PFSK-1 (cell line): ENCODE measurements around the gene GRHPR.

Experiments
- SIN3A ChIP-seq: IDR thresholded peaks from 2 replicates; pipeline ENCODE4 v1.6.1; 2012; ENCODE audit warnings: mild to moderate bottlenecking, low read length, moderate library complexity, borderline replicate concordance; ENCODE audit not compliant: insufficient read depth
- TF ChIP-seq, protein P1 (sequence below), 2 experiments: IDR thresholded peaks; 2 replicates each; pipeline versions ENCODE4 v1.6.1 to v1.8.0; 2011 to 2012; ENCODE audit warnings: low read depth in 2 of 2, low read length in 2 of 2, control low read depth in 1 of 2, inconsistent platforms in 1 of 2, mild to moderate bottlenecking in 1 of 2, moderate library complexity in 1 of 2; ENCODE audit not compliant: insufficient read depth in 1 of 2

DNA sequence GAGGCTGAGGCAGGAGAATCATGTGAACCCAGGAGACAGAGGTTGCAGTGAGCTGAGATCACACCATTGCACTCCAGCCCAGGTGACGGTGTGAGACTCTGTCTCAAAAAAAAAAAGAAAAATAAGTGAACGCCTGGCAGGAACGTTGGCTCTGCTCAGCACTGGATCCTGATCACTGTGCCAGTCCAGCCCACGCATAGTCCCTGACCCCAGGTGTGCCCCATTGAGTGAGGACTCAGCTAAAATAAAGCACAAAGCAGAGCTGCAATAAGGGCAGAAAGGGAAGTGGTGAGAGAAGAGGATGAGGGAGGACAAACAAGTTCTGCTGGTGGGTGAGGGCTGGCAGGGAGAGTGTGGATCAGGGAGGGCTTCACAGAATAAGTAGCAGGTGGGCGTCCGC, 4.3 kb downstream of the GRHPR start:
- TF ChIP-seq, protein P1, sequence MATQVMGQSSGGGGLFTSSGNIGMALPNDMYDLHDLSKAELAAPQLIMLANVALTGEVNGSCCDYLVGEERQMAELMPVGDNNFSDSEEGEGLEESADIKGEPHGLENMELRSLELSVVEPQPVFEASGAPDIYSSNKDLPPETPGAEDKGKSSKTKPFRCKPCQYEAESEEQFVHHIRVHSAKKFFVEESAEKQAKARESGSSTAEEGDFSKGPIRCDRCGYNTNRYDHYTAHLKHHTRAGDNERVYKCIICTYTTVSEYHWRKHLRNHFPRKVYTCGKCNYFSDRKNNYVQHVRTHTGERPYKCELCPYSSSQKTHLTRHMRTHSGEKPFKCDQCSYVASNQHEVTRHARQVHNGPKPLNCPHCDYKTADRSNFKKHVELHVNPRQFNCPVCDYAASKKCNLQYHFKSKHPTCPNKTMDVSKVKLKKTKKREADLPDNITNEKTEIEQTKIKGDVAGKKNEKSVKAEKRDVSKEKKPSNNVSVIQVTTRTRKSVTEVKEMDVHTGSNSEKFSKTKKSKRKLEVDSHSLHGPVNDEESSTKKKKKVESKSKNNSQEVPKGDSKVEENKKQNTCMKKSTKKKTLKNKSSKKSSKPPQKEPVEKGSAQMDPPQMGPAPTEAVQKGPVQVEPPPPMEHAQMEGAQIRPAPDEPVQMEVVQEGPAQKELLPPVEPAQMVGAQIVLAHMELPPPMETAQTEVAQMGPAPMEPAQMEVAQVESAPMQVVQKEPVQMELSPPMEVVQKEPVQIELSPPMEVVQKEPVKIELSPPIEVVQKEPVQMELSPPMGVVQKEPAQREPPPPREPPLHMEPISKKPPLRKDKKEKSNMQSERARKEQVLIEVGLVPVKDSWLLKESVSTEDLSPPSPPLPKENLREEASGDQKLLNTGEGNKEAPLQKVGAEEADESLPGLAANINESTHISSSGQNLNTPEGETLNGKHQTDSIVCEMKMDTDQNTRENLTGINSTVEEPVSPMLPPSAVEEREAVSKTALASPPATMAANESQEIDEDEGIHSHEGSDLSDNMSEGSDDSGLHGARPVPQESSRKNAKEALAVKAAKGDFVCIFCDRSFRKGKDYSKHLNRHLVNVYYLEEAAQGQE (IDR thresholded peaks at IDR 0.05; ENCODE audit: insufficient read depth in 1 of 2, low read depth in 2 of 2, low read length in 2 of 2) = no peak
- no peak for TF ChIP-seq SIN3A
